ENCODE data around the gene CD300LF.

Gene CD300LF

DNA sequence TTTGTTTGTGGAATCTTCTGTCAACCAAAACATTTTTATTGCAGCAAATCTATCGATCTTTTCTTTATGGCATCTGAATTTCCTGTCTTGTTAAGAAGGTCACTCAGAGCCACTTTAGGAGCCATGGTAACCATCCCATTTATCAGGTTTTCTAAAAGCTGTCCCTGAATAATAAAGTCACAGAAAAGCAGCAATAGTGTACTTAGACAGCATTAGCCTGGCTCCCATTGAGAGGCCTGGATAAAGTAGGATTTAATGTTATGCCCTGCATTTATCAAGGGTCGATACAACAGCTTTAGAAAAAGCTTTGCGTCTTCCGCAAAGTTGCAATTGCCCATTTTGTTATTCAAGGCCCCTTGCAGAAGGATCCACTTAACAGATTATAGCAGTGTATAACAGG, 10.1 kb upstream of the CD300LF start:
- DNase-seq (no peak), ATAC-seq (ENCODE audit: insufficient read depth, low read depth) (no peak)
- Histone ChIP-seq H3K36me3 (ENCODE audit: insufficient read depth, low read length) (no peaks in the 10 kb centered on the region), H3K9me3 (ENCODE audit: insufficient read depth, low read length, severe bottlenecking) (no peaks in the 10 kb centered on the region), H2AFZ (ENCODE audit: low read depth, low read length) (no peak overlapping the region), H3K4me2 (ENCODE audit: insufficient read depth, low read length) (no peak overlapping the region), H3K4me3 (ENCODE audit: low read depth in 1 of 2, low read length in 2 of 2) (no peak overlapping the region), H3K79me2 (ENCODE audit: insufficient read depth, low read length) (no peaks in the 10 kb centered on the region), H3K9ac (ENCODE audit: low read depth, low read length) (no peak overlapping the region), H3K27me3 (ENCODE audit: insufficient read depth, low read length, poor library complexity) (no peaks in the 10 kb centered on the region), H3K27ac (ENCODE audit: low read length) (no peak overlapping the region), H4K20me1 (ENCODE audit: insufficient read depth, low read length) (no peaks in the 10 kb centered on the region), H3K4me1 (ENCODE audit: insufficient read depth, low read length) (no peaks in the 10 kb centered on the region)
- TF ChIP-seq EZH2 (IDR thresholded peaks at IDR 0.05; ENCODE audit: borderline replicate concordance, low read depth, low read length, severe bottlenecking) = no peak
- TF ChIP-seq, protein P1, sequence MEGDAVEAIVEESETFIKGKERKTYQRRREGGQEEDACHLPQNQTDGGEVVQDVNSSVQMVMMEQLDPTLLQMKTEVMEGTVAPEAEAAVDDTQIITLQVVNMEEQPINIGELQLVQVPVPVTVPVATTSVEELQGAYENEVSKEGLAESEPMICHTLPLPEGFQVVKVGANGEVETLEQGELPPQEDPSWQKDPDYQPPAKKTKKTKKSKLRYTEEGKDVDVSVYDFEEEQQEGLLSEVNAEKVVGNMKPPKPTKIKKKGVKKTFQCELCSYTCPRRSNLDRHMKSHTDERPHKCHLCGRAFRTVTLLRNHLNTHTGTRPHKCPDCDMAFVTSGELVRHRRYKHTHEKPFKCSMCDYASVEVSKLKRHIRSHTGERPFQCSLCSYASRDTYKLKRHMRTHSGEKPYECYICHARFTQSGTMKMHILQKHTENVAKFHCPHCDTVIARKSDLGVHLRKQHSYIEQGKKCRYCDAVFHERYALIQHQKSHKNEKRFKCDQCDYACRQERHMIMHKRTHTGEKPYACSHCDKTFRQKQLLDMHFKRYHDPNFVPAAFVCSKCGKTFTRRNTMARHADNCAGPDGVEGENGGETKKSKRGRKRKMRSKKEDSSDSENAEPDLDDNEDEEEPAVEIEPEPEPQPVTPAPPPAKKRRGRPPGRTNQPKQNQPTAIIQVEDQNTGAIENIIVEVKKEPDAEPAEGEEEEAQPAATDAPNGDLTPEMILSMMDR (IDR thresholded peaks at IDR 0.05; ENCODE audit: borderline replicate concordance, extremely low read depth, low read length, poor library complexity, severe bottlenecking) = no peak

DNA sequence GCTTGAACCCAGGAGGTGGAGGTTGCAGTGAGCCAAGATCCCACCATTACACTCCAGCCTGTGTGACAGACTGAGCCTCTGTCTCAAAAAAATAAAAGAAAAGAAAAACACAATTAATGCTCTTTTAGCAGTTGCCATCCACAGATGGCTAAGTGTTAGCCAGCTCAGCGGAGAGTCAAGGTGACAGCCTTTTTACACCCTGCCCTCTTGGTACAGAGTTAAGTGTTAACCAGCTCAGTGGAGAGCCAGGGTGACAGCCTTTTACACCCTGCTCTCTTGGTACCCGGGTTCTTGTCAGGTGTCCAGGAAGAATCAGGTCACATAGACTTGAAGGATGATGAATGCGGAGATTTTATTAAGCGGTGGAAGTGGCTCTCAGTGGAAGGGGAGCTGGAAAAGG, 7.8 kb upstream of the CD300LF start:
- DNase-seq (no peak), ATAC-seq (ENCODE audit: insufficient read depth, low read depth) (no peak)
- H3K27me3 ChIP-seq (ENCODE audit: insufficient read depth, low read length, poor library complexity) = no peaks in the 10 kb centered on the region
- no peaks in the 10 kb centered on the region for H4K20me1 ChIP-seq (ENCODE audit: insufficient read depth, low read length)
- H2AFZ ChIP-seq (ENCODE audit: low read depth, low read length) = no peak overlapping the region
- no peak overlapping the region for H3K27ac ChIP-seq (ENCODE audit: low read length)
- no peak overlapping the region for H3K4me2 ChIP-seq (ENCODE audit: insufficient read depth, low read length)
- no peaks in the 10 kb centered on the region for H3K4me1 ChIP-seq (ENCODE audit: insufficient read depth, low read length)
- H3K36me3 ChIP-seq (ENCODE audit: insufficient read depth, low read length) = no peaks in the 10 kb centered on the region
- H3K9ac ChIP-seq (ENCODE audit: low read depth, low read length) = no peak overlapping the region
- H3K4me3 ChIP-seq (ENCODE audit: low read depth in 1 of 2, low read length in 2 of 2) = no peak overlapping the region
- no peaks in the 10 kb centered on the region for H3K79me2 ChIP-seq (ENCODE audit: insufficient read depth, low read length)
- no peaks in the 10 kb centered on the region for H3K9me3 ChIP-seq (ENCODE audit: insufficient read depth, low read length, severe bottlenecking)
- TF ChIP-seq, protein P1 (IDR thresholded peaks at IDR 0.05; ENCODE audit: borderline replicate concordance, extremely low read depth, low read length, poor library complexity, severe bottlenecking) = no peak
- TF ChIP-seq EZH2 (IDR thresholded peaks at IDR 0.05; ENCODE audit: borderline replicate concordance, low read depth, low read length, severe bottlenecking) = no peak

DNA sequence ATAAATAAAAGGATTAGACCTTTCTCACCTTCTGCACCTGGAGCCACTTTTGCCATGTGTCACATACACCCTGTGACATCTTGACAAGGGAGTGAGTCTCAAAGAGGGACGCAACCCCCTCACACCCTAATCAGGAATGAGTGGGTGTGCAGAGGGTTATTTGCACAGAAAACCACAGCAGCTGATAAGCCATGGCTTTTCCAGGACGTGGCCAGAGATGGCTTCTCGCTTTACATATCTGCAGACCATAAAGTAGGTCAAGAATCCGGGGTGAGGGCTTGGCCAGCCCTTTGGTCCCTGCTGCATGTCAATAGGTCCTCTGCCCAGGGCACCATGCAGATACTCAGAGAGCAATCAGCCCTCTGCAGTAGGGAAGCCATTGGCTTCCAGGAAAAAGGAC, 2.4 kb upstream of the CD300LF start:
- no peak overlapping the region for H3K4me3 ChIP-seq (ENCODE audit: low read depth in 1 of 2, low read length in 2 of 2)
- H3K9me3 ChIP-seq (ENCODE audit: insufficient read depth, low read length, severe bottlenecking) = no peaks in the 10 kb centered on the region
- no peak overlapping the region for H2AFZ ChIP-seq (ENCODE audit: low read depth, low read length)
- H3K27me3 ChIP-seq (ENCODE audit: insufficient read depth, low read length, poor library complexity) = peaks cover 16% of the 10 kb centered on the region
- ATAC-seq (ENCODE audit: insufficient read depth, low read depth) = no peak
- DNase-seq = no peak
- TF ChIP-seq, protein P1 (IDR thresholded peaks at IDR 0.05; ENCODE audit: borderline replicate concordance, extremely low read depth, low read length, poor library complexity, severe bottlenecking) = no peak
- no peak for TF ChIP-seq EZH2 (IDR thresholded peaks at IDR 0.05; ENCODE audit: borderline replicate concordance, low read depth, low read length, severe bottlenecking)
- no peaks in the 10 kb centered on the region for H4K20me1 ChIP-seq (ENCODE audit: insufficient read depth, low read length)
- H3K79me2 ChIP-seq (ENCODE audit: insufficient read depth, low read length) = no peaks in the 10 kb centered on the region
- no peak overlapping the region for H3K4me2 ChIP-seq (ENCODE audit: insufficient read depth, low read length)
- no peaks in the 10 kb centered on the region for H3K36me3 ChIP-seq (ENCODE audit: insufficient read depth, low read length)
- no peak overlapping the region for H3K9ac ChIP-seq (ENCODE audit: low read depth, low read length)
- no peak overlapping the region for H3K27ac ChIP-seq (ENCODE audit: low read length)
- H3K4me1 ChIP-seq (ENCODE audit: insufficient read depth, low read length) = no peaks in the 10 kb centered on the region
